GM23248 (cell line): Measurements from ENCODE around the gene GASK1A. TPM values are rescaled to one million over a fixed set of nuclear protein-coding genes. Genes with fewer than 3 reads are reported as not detected.

Source experiments
- DNase-seq: peaks from one replicate; pipeline ENCODE4 v3.0.0-alpha.2; 2015
- H2AFZ ChIP-seq: fragments of 200-600 bp; sonication (generic); 2 replicates; pipeline ENCODE4 v1.6.1; 2016; ENCODE audit warnings: antibody characterized with exemption
- H3F3A ChIP-seq: fragments of 200-600 bp; sonication (generic); 2 replicates; pipeline ENCODE4 v1.6.1; 2016; ENCODE audit warnings: mild to moderate bottlenecking, antibody characterized with exemption, mixed run types; ENCODE audit not compliant: insufficient read depth
- H3K27ac ChIP-seq: fragments of 200-600 bp; sonication (generic); 2 replicates; pipeline ENCODE4 v1.5.1; 2016; ENCODE audit warnings: mild to moderate bottlenecking
- H3K27me3 ChIP-seq: fragments of 200-600 bp; sonication (generic); replicated peaks from 2 replicates; pipeline ENCODE4 v1.6.1; 2016; ENCODE audit warnings: mild to moderate bottlenecking; ENCODE audit not compliant: insufficient read depth
- H3K36me3 ChIP-seq: fragments of 200-600 bp; sonication (generic); 2 replicates; pipeline ENCODE4 v1.6.1; 2016; ENCODE audit warnings: low read depth, mild to moderate bottlenecking
- H3K4me1 ChIP-seq: fragments of 200-600 bp; sonication (generic); 2 replicates; pipeline ENCODE4 v1.6.1; 2016; ENCODE audit warnings: mild to moderate bottlenecking; ENCODE audit not compliant: insufficient read depth
- H3K4me2 ChIP-seq: fragments of 200-600 bp; sonication (generic); one replicate; pipeline ENCODE4 v1.6.1; 2016; ENCODE audit warnings: mild to moderate bottlenecking; ENCODE audit not compliant: unreplicated experiment
- H3K4me3 ChIP-seq: fragments of 200-600 bp; sonication (generic); 2 replicates; pipeline ENCODE4 v1.5.1; 2016; ENCODE audit warnings: mild to moderate bottlenecking
- H3K79me2 ChIP-seq: fragments of 200-600 bp; sonication (generic); 2 replicates; pipeline ENCODE4 v1.6.1; 2016; ENCODE audit warnings: mild to moderate bottlenecking; ENCODE audit not compliant: insufficient read depth
- H3K9ac ChIP-seq: fragments of 200-600 bp; sonication (generic); 2 replicates; pipeline ENCODE4 v1.6.1; 2016; ENCODE audit warnings: mild to moderate bottlenecking
- H3K9me2 ChIP-seq: fragments of 200-600 bp; sonication (generic); 2 replicates; pipeline ENCODE4 v1.6.1; 2016; ENCODE audit warnings: mixed run types, mild to moderate bottlenecking, moderate library complexity; ENCODE audit not compliant: insufficient read depth
- H3K9me3 ChIP-seq: fragments of 200-600 bp; sonication (generic); one replicate; pipeline ENCODE4 v1.6.1; 2017; ENCODE audit warnings: low read depth
- H4K20me1 ChIP-seq: fragments of 200-600 bp; sonication (generic); 2 replicates; pipeline ENCODE4 v1.6.0; 2016; ENCODE audit not compliant: insufficient read depth
- EZH2 ChIP-seq: fragments of 200-600 bp; sonication (generic); IDR thresholded peaks from 2 replicates; pipeline ENCODE4 v1.6.1; 2018; ENCODE audit warnings: antibody characterized with exemption, mild to moderate bottlenecking; ENCODE audit not compliant: insufficient read depth, poor library complexity, severe bottlenecking
- EZH2phosphoT487 ChIP-seq: fragments of 200-600 bp; sonication (generic); IDR thresholded peaks from 2 replicates; pipeline ENCODE4 v1.6.1; 2018; ENCODE audit warnings: antibody characterized with exemption, moderate library complexity, mild to moderate bottlenecking, low read depth; ENCODE audit not compliant: insufficient read depth
- WGBS, 2 experiments: methylation state at CpG; one replicate each; pipeline ENCODE4 v1.1.6; 2015 to 2017; ENCODE audit warnings: low lambda C conversion rate in 2 of 2, low coverage in 1 of 2; ENCODE audit errors: missing lambda C conversion rate in 2 of 2; 5-methylcytosine and 5-hydroxymethylcytosine counted together
- in situ Hi-C: fragments of 300-500 bp; cut with MboI; formaldehyde crosslinking; loops from 2 replicates; pipeline ENCODE4 v1.15.0; 2020
- polyA plus RNA-seq: library from polyadenylated mRNA; unstranded; fragments of >200 nt; fragmentation: Nextera tagmentation; extraction: Ambion mirVana; gene quantifications from 2 replicates; pipeline ENCODE4 v1.2.1, GENCODE V29; 2016
- total RNA-seq: library from RNA; depleted of rRNA; stranded (reverse); fragments of >200 nt; shearing (Covaris generic); gene quantifications from 2 replicates; pipeline ENCODE4 v1.2.3, GENCODE V29; 2014

GASK1A gene
- total and polyA plus RNA-seq, 2 experiments from 2014 or later, result 0.08 to 1.8 TPM

DNA sequence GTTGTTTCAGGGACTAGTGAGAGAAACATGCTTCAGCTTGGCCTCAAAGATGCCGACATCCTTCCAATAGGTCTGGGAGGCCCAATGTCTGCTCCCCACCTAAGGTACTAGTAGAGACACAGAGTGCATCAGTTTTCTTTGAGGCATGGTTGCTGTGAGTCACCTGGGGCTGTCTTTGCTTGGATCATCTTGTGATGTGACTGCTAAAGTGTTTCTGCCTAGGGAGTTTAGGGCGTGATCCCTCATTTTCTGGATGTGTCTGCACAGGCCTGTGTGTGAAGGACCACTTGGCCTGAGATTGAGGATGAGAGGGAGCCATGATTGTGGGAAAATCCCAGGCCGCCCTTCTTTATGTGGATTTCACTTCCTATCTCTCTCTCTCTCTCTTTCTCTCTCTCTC, 4.8 kb downstream of the GASK1A start:
- no peaks in the 10 kb centered on the region for H3K9me2 ChIP-seq
- no peaks in the 10 kb centered on the region for H3K79me2 ChIP-seq
- no peaks in the 10 kb centered on the region for H3K9me3 ChIP-seq
- H3K36me3 ChIP-seq, result no peaks in the 10 kb centered on the region
- H3F3A ChIP-seq, result no peaks in the 10 kb centered on the region
- no peak overlapping the region for H2AFZ ChIP-seq
- TF ChIP-seq EZH2phosphoT487, result no peak
- no peak for TF ChIP-seq EZH2
- H3K4me2 ChIP-seq, result no peak overlapping the region
- H3K4me1 ChIP-seq, result no peaks in the 10 kb centered on the region
- H3K4me3 ChIP-seq, result no peak overlapping the region
- WGBS, 2 experiments, result 64 to 68% methylated on average over 3 of the region's 3 CpGs
- H3K27me3 ChIP-seq, result peaks cover 29% of the 10 kb centered on the region
- no peaks in the 10 kb centered on the region for H4K20me1 ChIP-seq
- in situ Hi-C loops, result no loop called here
- H3K9ac ChIP-seq, result no peak overlapping the region
- DNase-seq, result peak; percentile 3
- no peak overlapping the region for H3K27ac ChIP-seq

DNA sequence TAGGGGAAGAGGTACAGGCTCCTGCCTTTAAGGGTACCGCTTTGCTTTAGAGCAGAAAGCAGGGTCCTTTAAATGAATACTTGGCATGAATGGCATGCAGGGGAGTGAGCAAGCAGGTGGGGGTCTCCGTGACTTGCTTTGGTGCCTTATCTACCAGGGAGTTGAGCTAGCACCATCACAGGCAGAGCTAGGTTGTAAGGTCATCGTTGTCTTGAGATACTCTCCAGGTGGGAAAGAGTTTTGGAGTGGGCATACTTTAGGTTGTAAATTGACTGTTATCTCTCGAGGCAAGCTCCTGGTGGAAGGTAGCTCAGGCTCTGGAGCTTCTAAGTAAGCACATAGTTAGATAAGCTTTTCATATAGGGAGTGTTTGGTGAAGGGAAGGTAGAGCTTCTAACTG, 5.6 kb downstream of the GASK1A start:
- peaks cover 22% of the 10 kb centered on the region for H3K27me3 ChIP-seq
- H3K27ac ChIP-seq, result no peak overlapping the region
- no peaks in the 10 kb centered on the region for H3K4me1 ChIP-seq
- no peaks in the 10 kb centered on the region for H3K9me2 ChIP-seq
- H3K9ac ChIP-seq, result no peak overlapping the region
- H3K9me3 ChIP-seq, result no peaks in the 10 kb centered on the region
- H2AFZ ChIP-seq, result no peak overlapping the region
- H3K36me3 ChIP-seq, result no peaks in the 10 kb centered on the region
- H3F3A ChIP-seq, result no peaks in the 10 kb centered on the region
- in situ Hi-C loops, result no loop called here
- H4K20me1 ChIP-seq, result no peaks in the 10 kb centered on the region
- WGBS, 2 experiments, result 56 to 60% methylated on average over 4 of the region's 4 CpGs
- H3K4me3 ChIP-seq, result no peak overlapping the region
- no peaks in the 10 kb centered on the region for H3K79me2 ChIP-seq
- DNase-seq, result no peak
- TF ChIP-seq EZH2phosphoT487 (no peak), EZH2 (no peak)
- H3K4me2 ChIP-seq, result no peak overlapping the region

DNA sequence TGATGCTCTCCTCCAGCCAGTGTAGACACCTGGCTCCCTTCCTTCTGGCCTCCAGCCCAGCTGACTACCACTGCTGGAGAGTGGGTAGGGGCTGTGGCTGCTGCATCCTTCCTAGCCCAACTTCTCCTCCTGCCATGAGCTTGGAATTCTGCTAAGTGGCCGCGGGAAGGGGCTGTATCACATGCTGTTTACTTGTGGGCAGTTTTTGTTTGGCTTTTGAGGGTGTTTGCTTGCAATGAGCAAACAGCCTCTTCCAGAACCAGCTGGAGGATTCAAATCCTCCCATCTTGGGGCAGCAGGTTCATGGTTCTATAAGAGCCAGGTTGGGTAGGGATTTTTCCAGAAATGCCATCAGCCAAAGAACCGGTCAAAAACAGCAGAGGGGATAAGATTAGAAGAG, 9.0 kb downstream of the GASK1A start:
- WGBS, 2 experiments, result 76 to 78% methylated on average over 3 of the region's 3 CpGs
- Histone ChIP-seq H3K79me2 (no peaks in the 10 kb centered on the region), H4K20me1 (no peaks in the 10 kb centered on the region), H3F3A (no peaks in the 10 kb centered on the region), H2AFZ (no peak overlapping the region), H3K4me3 (no peak overlapping the region), H3K9me3 (no peaks in the 10 kb centered on the region), H3K27ac (no peak overlapping the region), H3K4me1 (no peaks in the 10 kb centered on the region), H3K9me2 (no peaks in the 10 kb centered on the region), H3K4me2 (no peak overlapping the region), H3K9ac (no peak overlapping the region), H3K36me3 (no peaks in the 10 kb centered on the region), H3K27me3 (no peaks in the 10 kb centered on the region)
- DNase-seq, result no peak
- in situ Hi-C loops, result no loop called here
- TF ChIP-seq EZH2 (no peak), EZH2phosphoT487 (no peak)

DNA sequence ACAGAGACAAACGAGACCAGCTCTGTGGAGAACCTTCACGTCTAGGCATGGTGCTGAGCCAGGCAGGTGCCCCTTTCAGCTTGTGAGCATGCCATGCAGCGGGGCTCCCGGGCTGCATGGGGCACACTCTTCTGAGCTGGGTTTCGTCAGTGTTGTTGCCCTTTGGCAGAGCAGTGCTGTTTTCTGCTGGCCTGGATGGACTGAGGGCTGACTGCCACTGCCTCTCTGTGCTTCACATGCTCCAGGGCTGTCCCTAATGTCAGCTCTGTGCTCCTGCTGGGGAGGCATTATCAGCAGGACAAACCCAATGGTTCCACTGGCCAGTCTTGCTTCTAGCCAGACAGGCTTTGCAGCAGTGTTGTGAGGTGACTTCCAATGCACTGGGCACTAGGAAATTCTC, 9.5 kb downstream of the GASK1A start:
- Histone ChIP-seq H2AFZ (no peak overlapping the region), H3K36me3 (no peaks in the 10 kb centered on the region), H4K20me1 (no peaks in the 10 kb centered on the region), H3K4me2 (no peak overlapping the region), H3K9me2 (no peaks in the 10 kb centered on the region), H3K79me2 (no peaks in the 10 kb centered on the region), H3F3A (no peaks in the 10 kb centered on the region), H3K9ac (no peak overlapping the region), H3K4me3 (no peak overlapping the region), H3K27ac (no peak overlapping the region), H3K4me1 (no peaks in the 10 kb centered on the region), H3K9me3 (no peaks in the 10 kb centered on the region), H3K27me3 (no peaks in the 10 kb centered on the region)
- DNase-seq, result no peak
- TF ChIP-seq EZH2, result no peak
- TF ChIP-seq EZH2phosphoT487, result no peak
- WGBS, 2 experiments, result 23 to 33% methylated on average over 5 of the region's 5 CpGs
- in situ Hi-C loops, result no loop called here
